GM21825 (cell line): ENCODE results near the gene F11R.
"Not testable (repeated sequence)": the region's sequence is repeated elsewhere in the genome, so short reads cannot be mapped to it uniquely, and the experiment has no call there.

Experiments used
- ATAC-seq: cut with Tn5 transposase; IDR thresholded peaks from one replicate; pipeline ENCODE4 v1.9.1; 2021; ENCODE audit warnings: mild to moderate bottlenecking, moderate library complexity; ENCODE audit not compliant: unreplicated experiment

Gene F11R

GRCh38 chr1:161044908-161045735, 24.2 kb upstream of the F11R start:
- peak; percentile 32 for ATAC-seq

GRCh38 chr1:161044535-161044907, 23.6 kb upstream of the F11R start:
- ATAC-seq, result no peak

- ATAC-seq, result no peak
Measured at GRCh38 chr1:161039546-161039945, 18.6 kb upstream of the F11R start.

- no peak for ATAC-seq
Measured at GRCh38 chr1:161039154-161039545, 18.2 kb upstream of the F11R start.

- peak; percentile 83 for ATAC-seq
Measured at GRCh38 chr1:161038523-161039153, 17.7 kb upstream of the F11R start, which contains the start of gene TSTD1. TSTD1 (minus strand) TSS chr1:161038964; CDS start chr1:161038889, 75 bp downstream.

GRCh38 chr1:161037661-161038522, 16.9 kb upstream of the F11R start:
- ATAC-seq, result no peak

- ATAC-seq, result no peak
Measured at GRCh38 chr1:161033751-161034150, 12.8 kb upstream of the F11R start.

- ATAC-seq, result no peak
Measured at GRCh38 chr1:161032409-161032808, 11.5 kb upstream of the F11R start.

GRCh38 chr1:161031874-161032273, 10.9 kb upstream of the F11R start:
- ATAC-seq, result no peak

GRCh38 chr1:161029466-161029865, 8.5 kb upstream of the F11R start:
- ATAC-seq, result not testable (repeated sequence)

- not testable (repeated sequence) for ATAC-seq
Measured at GRCh38 chr1:161026954-161027353, 6.0 kb upstream of the F11R start.

GRCh38 chr1:161022432-161022831, 1.5 kb upstream of the F11R start:
- not testable (repeated sequence) for ATAC-seq

GRCh38 chr1:161021970-161022353, 1.0 kb upstream of the F11R start:
- no peak for ATAC-seq

GRCh38 chr1:161021165-161021969, 415 bp upstream of the F11R start:
- ATAC-seq, result peak; percentile 78

GRCh38 chr1:161019751-161020495, 1.0 kb downstream of the F11R start:
- no peak for ATAC-seq

- not testable (repeated sequence) for ATAC-seq
Measured at GRCh38 chr1:161019111-161019660, 1.8 kb downstream of the F11R start.

GRCh38 chr1:161018631-161018930, 2.4 kb downstream of the F11R start:
- ATAC-seq, result no peak

- ATAC-seq, result no peak
Measured at GRCh38 chr1:161017756-161018630, 3.0 kb downstream of the F11R start.

GRCh38 chr1:161017181-161017580, 3.8 kb downstream of the F11R start:
- not testable (repeated sequence) for ATAC-seq
